Thyroid gland (tissue), 4 donors: ENCODE data around the gene PPP3CA.
"Not testable (repeated sequence)": the region's sequence is repeated elsewhere in the genome, so short reads cannot be mapped to it uniquely, and the experiment has no call there.

Experiments
- CTCF ChIP-seq, 6 experiments: fragments of 200-600 bp in 3 of 6; fragments of 450-650 bp in 3 of 6; sonication (generic) in 3 of 6; IDR thresholded peaks; one replicate each; pipeline ENCODE4 v1.5.1; 2016 to 2019; ENCODE audit warnings: antibody characterized with exemption in 6 of 6, mild to moderate bottlenecking in 2 of 6, inconsistent platforms in 1 of 6, moderate library complexity in 1 of 6
- POLR2A ChIP-seq, 2 donors: fragments of 450-650 bp; IDR thresholded peaks; one replicate each; pipeline ENCODE4 v1.6.1; 2017; ENCODE audit warnings: antibody characterized with exemption in 2 of 2, mild to moderate bottlenecking in 2 of 2, moderate library complexity in 1 of 2

- TF ChIP-seq CTCF, POLR2A (IDR thresholded peaks at IDR 0.05): not testable (repeated sequence)
Measured at GRCh38 chr4:101092609-101093008, 254.7 kb downstream of the PPP3CA start.
